Measurements from ENCODE around the gene KRT26. TPM values are rescaled to one million over a fixed set of nuclear protein-coding genes. Genes with fewer than 3 reads are reported as not detected.

The KRT26 gene
- total and polyA plus RNA-seq, 2 of the 13 experiments (the other 11 are each of a cell fraction or from before 2014, with no cell fraction given), result not detected

- TF ChIP-seq KDM1A (CRISPR knock-in tag; IDR thresholded peaks at IDR 0.05), result no peak
- TF ChIP-seq TBL1XR1 (IDR thresholded peaks at IDR 0.05; ENCODE audit: borderline replicate concordance, low read length, partially characterized antibody), result peak; percentile 22
- TF ChIP-seq DDIT3 (CRISPR knock-in tag; IDR thresholded peaks at IDR 0.05), result no peak; the same call in 1 of the 2 replicates
- TF ChIP-seq HNF1B (CRISPR knock-in tag; IDR thresholded peaks at IDR 0.05), result peak; percentile 44; the same call in 1 of the 2 replicates
- peak; percentile 59; the same call in 1 of the 2 replicates for TF ChIP-seq GFI1 (CRISPR knock-in tag; IDR thresholded peaks at IDR 0.05; ENCODE audit: borderline replicate concordance)
- TF ChIP-seq ZNF430 (CRISPR knock-in tag; IDR thresholded peaks at IDR 0.05), result 0 out of 2 replicates have a peak, but pooled peaks have one; percentile 36
- peak; percentile 54; the same call in 1 of the 2 replicates for TF ChIP-seq ZNF776 (CRISPR knock-in tag; IDR thresholded peaks at IDR 0.05)
- peak; percentile 52; the same call in 1 of the 2 replicates for TF ChIP-seq GMEB1 (CRISPR knock-in tag; IDR thresholded peaks at IDR 0.05; ENCODE audit: borderline replicate concordance)
- no peak for TF ChIP-seq GMEB2 (CRISPR knock-in tag; IDR thresholded peaks at IDR 0.05; ENCODE audit: low read depth)
- TF ChIP-seq ATF7-NPFF (CRISPR knock-in tag; IDR thresholded peaks at IDR 0.05; ENCODE audit: low read depth), result peak; percentile 45; the same call in 1 of the 2 replicates
- peak; percentile 56; the same call in 1 of the 2 replicates for TF ChIP-seq RFXAP (CRISPR knock-in tag; IDR thresholded peaks at IDR 0.05; ENCODE audit: borderline replicate concordance)
- TF ChIP-seq ZNF354B (CRISPR knock-in tag; IDR thresholded peaks at IDR 0.05), result no peak
- 0 out of 2 replicates have a peak, but pooled peaks have one; percentile 64 for TF ChIP-seq STAT6 (CRISPR knock-in tag; IDR thresholded peaks at IDR 0.05; ENCODE audit: borderline replicate concordance)
- TF ChIP-seq PCBP2 (optimal IDR thresholded peaks at IDR 0.05; ENCODE audit: low read depth, low read length, poor library complexity, severe bottlenecking), result no peak
Observed at GRCh38 chr17:40818733-40819527, 46.9 kb upstream of the KRT26 start (continued).
